KMS-11 (cell line): ENCODE measurements around the gene PCBD2.

ENCODE experiments used
- H2AFZ ChIP-seq: fragments of 200-600 bp; sonication (generic); 2 replicates; pipeline ENCODE4 v1.6.1; 2016; ENCODE audit warnings: antibody characterized with exemption, mixed run types, low read depth
- H3K27ac ChIP-seq: fragments of 200-600 bp; sonication (generic); 2 replicates; pipeline ENCODE4 v1.6.1; 2016; ENCODE audit warnings: mild to moderate bottlenecking, mixed run types
- H3K27me3 ChIP-seq: fragments of 200-600 bp; sonication (generic); 2 replicates; pipeline ENCODE4 v1.6.1; 2017; ENCODE audit warnings: mild to moderate bottlenecking, low read depth, mixed run types, moderate library complexity; ENCODE audit not compliant: insufficient read depth
- H3K36me3 ChIP-seq: fragments of 200-600 bp; sonication (generic); 2 replicates; pipeline ENCODE4 v1.6.1; 2017; ENCODE audit warnings: mild to moderate bottlenecking, mixed run types; ENCODE audit not compliant: insufficient read depth
- H3K4me1 ChIP-seq: fragments of 200-600 bp; sonication (generic); 2 replicates; pipeline ENCODE4 v1.6.1; 2016; ENCODE audit warnings: mild to moderate bottlenecking, low read depth, mixed run types; ENCODE audit not compliant: poor library complexity, severe bottlenecking
- H3K4me2 ChIP-seq: fragments of 200-600 bp; sonication (generic); 2 replicates; pipeline ENCODE4 v1.7.0; 2016; ENCODE audit warnings: mild to moderate bottlenecking, mixed run types
- H3K4me3 ChIP-seq: fragments of 200-600 bp; sonication (generic); IDR thresholded peaks from 2 replicates; pipeline ENCODE4 v1.6.1; 2017; ENCODE audit warnings: low read depth, low read length, mixed read lengths; ENCODE audit not compliant: insufficient read depth
- H3K79me2 ChIP-seq: fragments of 200-600 bp; sonication (generic); 2 replicates; pipeline ENCODE4 v1.6.1; 2016; ENCODE audit warnings: low read depth, mixed run types; ENCODE audit not compliant: insufficient read depth
- H3K9ac ChIP-seq: fragments of 200-600 bp; sonication (generic); 2 replicates; pipeline ENCODE4 v1.6.1; 2016; ENCODE audit warnings: mild to moderate bottlenecking, mixed run types
- H4K20me1 ChIP-seq: fragments of 200-600 bp; sonication (generic); 2 replicates; pipeline ENCODE4 v1.6.1; 2016; ENCODE audit warnings: mild to moderate bottlenecking, mixed run types; ENCODE audit not compliant: insufficient read depth
- CTCF ChIP-seq: fragments of 200-600 bp; sonication (generic); conservative IDR thresholded peaks from 2 replicates; pipeline ENCODE4 v1.6.1; 2017; ENCODE audit warnings: low read depth, mild to moderate bottlenecking, antibody characterized with exemption, low read length, moderate library complexity, mixed read lengths

Gene PCBD2

GRCh38 chr5:135011355-135012032 is 106.6 kb downstream of the PCBD2 start:
- Histone ChIP-seq H3K4me2 (no peak overlapping the region), H3K4me1 (no peaks in the 10 kb centered on the region), H4K20me1 (no peaks in the 10 kb centered on the region), H3K27ac (no peak overlapping the region), H2AFZ (no peak overlapping the region), H3K36me3 (no peaks in the 10 kb centered on the region), H3K79me2 (no peaks in the 10 kb centered on the region), H3K4me3 (no peak overlapping the region), H3K27me3 (no peaks in the 10 kb centered on the region), H3K9ac (no peak overlapping the region)
- no peak for TF ChIP-seq CTCF

- Histone ChIP-seq H3K4me3 (no peak overlapping the region), H3K79me2 (no peaks in the 10 kb centered on the region), H3K9ac (no peak overlapping the region), H3K27me3 (no peaks in the 10 kb centered on the region), H4K20me1 (no peaks in the 10 kb centered on the region), H3K27ac (no peak overlapping the region), H3K4me2 (no peak overlapping the region), H2AFZ (no peak overlapping the region), H3K4me1 (no peaks in the 10 kb centered on the region), H3K36me3 (no peaks in the 10 kb centered on the region)
- no peak for TF ChIP-seq CTCF
Measured at GRCh38 chr5:135012033-135012588, 107.2 kb downstream of the PCBD2 start.
